SK-N-MC (cell line): ENCODE measurements around the gene SLC12A9.

ENCODE experiments used
- DNase-seq: peaks from one replicate; pipeline ENCODE4 v3.0.0-alpha.2; 2011; ENCODE audit warnings: low read depth, low spot score
- H3K27ac ChIP-seq: fragments of 200-600 bp; sonication (generic); 2 replicates; pipeline ENCODE4 v1.5.1; 2016; ENCODE audit warnings: mixed run types
- H3K36me3 ChIP-seq: fragments of 200-600 bp; sonication (generic); 2 replicates; pipeline ENCODE4 v1.6.1; 2017; ENCODE audit warnings: antibody characterized with exemption, low read length, mixed read lengths; ENCODE audit not compliant: insufficient read depth
- H3K4me3 ChIP-seq: fragments of 200-600 bp; sonication (generic); 2 replicates; pipeline ENCODE4 v1.5.1; 2016
- H3K9ac ChIP-seq: fragments of 200-600 bp; sonication (generic); 2 replicates; pipeline ENCODE4 v1.8.0; 2017; ENCODE audit warnings: mixed run types, mixed read lengths; ENCODE audit not compliant: insufficient read length
- H3K9me3 ChIP-seq: fragments of 200-600 bp; sonication (generic); 2 replicates; pipeline ENCODE4 v1.6.1; 2017; ENCODE audit warnings: low read depth, mild to moderate bottlenecking, antibody characterized with exemption, low read length, moderate library complexity, mixed read lengths
- EZH2 ChIP-seq: fragments of 200-600 bp; sonication (generic); IDR thresholded peaks from one replicate; pipeline ENCODE4 v1.6.1; 2017; ENCODE audit warnings: antibody characterized with exemption
- FOXP2 ChIP-seq: optimal IDR thresholded peaks from 2 replicates; pipeline ENCODE3; 2011; ENCODE audit warnings: mild to moderate bottlenecking, moderate library complexity; ENCODE audit not compliant: insufficient read depth; ENCODE audit errors: extremely low read length, control extremely low read depth
- POLR2AphosphoS5 ChIP-seq: IDR thresholded peaks from 2 replicates; pipeline ENCODE4 v1.6.1; 2012; ENCODE audit warnings: mild to moderate bottlenecking, low read depth, low read length, borderline replicate concordance

SLC12A9 gene

GRCh38 chr7:100817097-100817496, 35.4 kb upstream of the SLC12A9 start:
- Histone ChIP-seq H3K9ac (no peak overlapping the region), H3K9me3 (no peaks in the 10 kb centered on the region), H3K27ac (no peak overlapping the region), H3K36me3 (peaks cover 87% of the 10 kb centered on the region), H3K4me3 (no peak overlapping the region)
- DNase-seq = no peak
- TF ChIP-seq FOXP2 (no peak), EZH2 (no peak), POLR2AphosphoS5 (no peak)

GRCh38 chr7:100818366-100818765, 34.1 kb upstream of the SLC12A9 start:
- DNase-seq = no peak
- H3K9me3 ChIP-seq = no peaks in the 10 kb centered on the region
- no peak overlapping the region for H3K27ac ChIP-seq
- peaks cover 87% of the 10 kb centered on the region for H3K36me3 ChIP-seq
- no peak overlapping the region for H3K4me3 ChIP-seq
- no peak overlapping the region for H3K9ac ChIP-seq
- TF ChIP-seq EZH2 (no peak), FOXP2 (no peak), POLR2AphosphoS5 (no peak; the same call in 1 of the 2 replicates)

- H3K9ac ChIP-seq = no peak overlapping the region
- H3K4me3 ChIP-seq = no peak overlapping the region
Observed at GRCh38 chr7:100818825-100819224, 33.7 kb upstream of the SLC12A9 start.

GRCh38 chr7:100819586-100819985, 32.9 kb upstream of the SLC12A9 start:
- no peak for DNase-seq
- Histone ChIP-seq H3K36me3 (peaks cover 87% of the 10 kb centered on the region), H3K27ac (no peak overlapping the region)

More at GRCh38 chr7:100818825-100819224, 33.7 kb upstream of the SLC12A9 start:
- Histone ChIP-seq H3K36me3 (peaks cover 87% of the 10 kb centered on the region), H3K27ac (no peak overlapping the region), H3K9me3 (no peaks in the 10 kb centered on the region)
- TF ChIP-seq FOXP2 (no peak), POLR2AphosphoS5 (no peak), EZH2 (no peak)
- DNase-seq = no peak

GRCh38 chr7:100822236-100823139, 30.0 kb upstream of the SLC12A9 start:
- Histone ChIP-seq H3K36me3 (peaks cover 64% of the 10 kb centered on the region), H3K27ac (no peak overlapping the region), H3K9me3 (no peaks in the 10 kb centered on the region), H3K4me3 (no peak overlapping the region), H3K9ac (no peak overlapping the region)
- no peak for DNase-seq
- no peak for TF ChIP-seq FOXP2
- no peak for TF ChIP-seq EZH2
- TF ChIP-seq POLR2AphosphoS5 = no peak

More at GRCh38 chr7:100819586-100819985, 32.9 kb upstream of the SLC12A9 start:
- H3K9me3 ChIP-seq = no peaks in the 10 kb centered on the region
- TF ChIP-seq POLR2AphosphoS5 = no peak
- TF ChIP-seq FOXP2 = no peak
- TF ChIP-seq EZH2 = no peak
- H3K4me3 ChIP-seq = no peak overlapping the region
- no peak overlapping the region for H3K9ac ChIP-seq

GRCh38 chr7:100823140-100823525, 29.4 kb upstream of the SLC12A9 start:
- H3K9me3 ChIP-seq = no peaks in the 10 kb centered on the region
- H3K36me3 ChIP-seq = peaks cover 61% of the 10 kb centered on the region
- DNase-seq = no peak
- no peak for TF ChIP-seq POLR2AphosphoS5
- TF ChIP-seq EZH2 = no peak
- TF ChIP-seq FOXP2 = no peak
- H3K9ac ChIP-seq = no peak overlapping the region
- H3K27ac ChIP-seq = no peak overlapping the region
- no peak overlapping the region for H3K4me3 ChIP-seq

GRCh38 chr7:100823534-100823933, 29.0 kb upstream of the SLC12A9 start:
- DNase-seq = no peak
- Histone ChIP-seq H3K9me3 (no peaks in the 10 kb centered on the region), H3K27ac (no peak overlapping the region), H3K4me3 (no peak overlapping the region), H3K36me3 (peaks cover 57% of the 10 kb centered on the region), H3K9ac (no peak overlapping the region)
- TF ChIP-seq FOXP2 (no peak), EZH2 (no peak), POLR2AphosphoS5 (no peak)

- no peak overlapping the region for H3K27ac ChIP-seq
- DNase-seq = no peak
- no peaks in the 10 kb centered on the region for H3K9me3 ChIP-seq
- peak overlapping the region; percentile 91 for H3K4me3 ChIP-seq
- TF ChIP-seq POLR2AphosphoS5 = no peak; the same call in 1 of the 2 replicates
- TF ChIP-seq FOXP2 = no peak
- no peak for TF ChIP-seq EZH2
- peaks cover 46% of the 10 kb centered on the region for H3K36me3 ChIP-seq
- peak overlapping the region; percentile 30 for H3K9ac ChIP-seq
Observed at GRCh38 chr7:100824499-100825214, 27.9 kb upstream of the SLC12A9 start.
